Activated CD8-positive, alpha-beta memory T cell treated with anti-CD3 and anti-CD28 coated beads, Interleukin-2, amount 50 U/mL, for 1 hour (primary cell): ENCODE measurements around the gene ZNF628.
"Not testable (repeated sequence)": the region's sequence is repeated elsewhere in the genome, so short reads cannot be mapped to it uniquely, and the experiment has no call there.

Experiments
- DNase-seq: peaks from one replicate; pipeline ENCODE4 v3.0.0-alpha.2; 2020; ENCODE audit errors: extremely low read depth

The ZNF628 gene

GRCh38 chr19:55476100-55476775, at the start of gene ZNF628:
Gene ZNF628, plus strand, starts transcription at chr19:55476617. Its CDS starts 3,294 bp downstream, at chr19:55479911.
- DNase-seq = peak; percentile 97

GRCh38 chr19:55431183-55431582, 45.2 kb upstream of the ZNF628 start:
- DNase-seq = no peak

GRCh38 chr19:55432241-55432959, 44.0 kb upstream of the ZNF628 start:
- no peak for DNase-seq

GRCh38 chr19:55433292-55433691, 43.1 kb upstream of the ZNF628 start:
- DNase-seq = no peak

- DNase-seq = no peak
Measured at GRCh38 chr19:55434356-55434919, 42.0 kb upstream of the ZNF628 start.

- DNase-seq = no peak
Measured at GRCh38 chr19:55435020-55435419, 41.4 kb upstream of the ZNF628 start.

- no peak for DNase-seq
Measured at GRCh38 chr19:55436847-55437246, 39.6 kb upstream of the ZNF628 start.

GRCh38 chr19:55437410-55437809, 39.0 kb upstream of the ZNF628 start:
- DNase-seq = no peak

- DNase-seq = no peak
Measured at GRCh38 chr19:55439052-55439451, 37.4 kb upstream of the ZNF628 start.

GRCh38 chr19:55440411-55441105, 35.9 kb upstream of the ZNF628 start:
- DNase-seq = no peak

GRCh38 chr19:55441319-55441691, 35.1 kb upstream of the ZNF628 start:
- no peak for DNase-seq

- no peak for DNase-seq
Measured at GRCh38 chr19:55441692-55442321, 34.6 kb upstream of the ZNF628 start.

- DNase-seq = no peak
Measured at GRCh38 chr19:55442372-55442961, 34.0 kb upstream of the ZNF628 start.

GRCh38 chr19:55443045-55443823, 33.2 kb upstream of the ZNF628 start, which contains the start of gene SHISA7:
Gene SHISA7, minus strand, starts transcription at chr19:55443300. Its CDS starts 437 bp downstream, at chr19:55442863.
- DNase-seq = no peak

- DNase-seq = no peak
Measured at GRCh38 chr19:55443824-55444480, 32.5 kb upstream of the ZNF628 start.

- no peak for DNase-seq
Measured at GRCh38 chr19:55444646-55445045, 31.8 kb upstream of the ZNF628 start.

- no peak for DNase-seq
Measured at GRCh38 chr19:55446060-55446459, 30.4 kb upstream of the ZNF628 start.

- DNase-seq = no peak
Measured at GRCh38 chr19:55447421-55448174, 28.8 kb upstream of the ZNF628 start.

- DNase-seq = not testable (repeated sequence)
Measured at GRCh38 chr19:55448175-55448490, 28.3 kb upstream of the ZNF628 start.

- DNase-seq = no peak
Measured at GRCh38 chr19:55449469-55449868, 26.9 kb upstream of the ZNF628 start.
